H9 (cell line): ENCODE data around the gene APCDD1L. TPM values are rescaled to one million over a fixed set of nuclear protein-coding genes. Genes with fewer than 3 reads are reported as not detected.

Source experiments
- DNase-seq: peaks from one replicate; pipeline ENCODE4 v3.0.0-alpha.2; 2017
- H2AFZ ChIP-seq: one replicate; pipeline ENCODE4 v1.6.1; 2013; ENCODE audit warnings: mild to moderate bottlenecking, low read length, control low read depth, moderate library complexity
- H2AK5ac ChIP-seq: 2 replicates; pipeline ENCODE4 v1.6.1; 2013; ENCODE audit warnings: low read length, control low read depth, mixed read lengths; ENCODE audit not compliant: insufficient read length
- H2BK120ac ChIP-seq: one replicate; pipeline ENCODE4 v1.6.1; 2013; ENCODE audit warnings: low read depth, mild to moderate bottlenecking, low read length, control low read depth, inconsistent platforms; ENCODE audit not compliant: poor library complexity, severe bottlenecking
- H2BK12ac ChIP-seq: 2 replicates; pipeline ENCODE4 v1.6.1; 2013; ENCODE audit warnings: low read length, control low read depth, mixed read lengths, low read depth; ENCODE audit not compliant: insufficient read length
- H2BK15ac ChIP-seq: 2 replicates; pipeline ENCODE4 v1.6.1; 2013; ENCODE audit warnings: low read depth, low read length, control low read depth
- H2BK20ac ChIP-seq: one replicate; pipeline ENCODE4 v1.6.1; 2013; ENCODE audit warnings: low read depth, mild to moderate bottlenecking, low read length, control low read depth, inconsistent platforms; ENCODE audit not compliant: poor library complexity, severe bottlenecking
- H2BK5ac ChIP-seq: 2 replicates; pipeline ENCODE4 v1.6.1; 2013; ENCODE audit warnings: low read length, control low read depth, mixed read lengths; ENCODE audit not compliant: insufficient read length
- H3K14ac ChIP-seq: 2 replicates; pipeline ENCODE4 v1.6.1; 2013; ENCODE audit warnings: low read length, control low read depth; ENCODE audit not compliant: insufficient read depth
- H3K18ac ChIP-seq: 2 replicates; pipeline ENCODE4 v1.6.1; 2013; ENCODE audit warnings: low read depth, mild to moderate bottlenecking, mixed read lengths, low read length, control low read depth; ENCODE audit not compliant: insufficient read length
- H3K23ac ChIP-seq: 2 replicates; pipeline ENCODE4 v1.6.1; 2013; ENCODE audit warnings: low read length, control low read depth, mixed read lengths, low read depth; ENCODE audit not compliant: insufficient read length
- H3K23me2 ChIP-seq: 2 replicates; pipeline ENCODE4 v1.6.1; 2013; ENCODE audit warnings: low read depth, mild to moderate bottlenecking, mixed read lengths, low read length, control low read depth; ENCODE audit not compliant: insufficient read length, poor library complexity, severe bottlenecking
- H3K27ac ChIP-seq: 2 replicates; pipeline ENCODE4 v1.5.1; 2013; ENCODE audit warnings: low read length, control low read depth, mixed read lengths, low read depth; ENCODE audit not compliant: insufficient read length
- H3K27me3 ChIP-seq: 2 replicates; pipeline ENCODE4 v1.6.1; 2013; ENCODE audit warnings: low read length, control low read depth, inconsistent platforms; ENCODE audit not compliant: insufficient read depth
- H3K4ac ChIP-seq: 2 replicates; pipeline ENCODE4 v1.6.1; 2013; ENCODE audit warnings: low read depth, mild to moderate bottlenecking, control low read depth, inconsistent platforms, low read length, moderate library complexity
- H3K4me1 ChIP-seq: 2 replicates; pipeline ENCODE4 v1.6.1; 2013; ENCODE audit warnings: low read length, control low read depth, inconsistent platforms; ENCODE audit not compliant: insufficient read depth
- H3K4me2 ChIP-seq: 2 replicates; pipeline ENCODE4 v1.6.1; 2013; ENCODE audit warnings: low read length, control low read depth, mixed read lengths; ENCODE audit not compliant: insufficient read length, insufficient read depth
- H3K56ac ChIP-seq: 2 replicates; pipeline ENCODE4 v1.6.1; 2013; ENCODE audit warnings: low read depth, mild to moderate bottlenecking, mixed read lengths, low read length, control low read depth; ENCODE audit not compliant: insufficient read length
- H3K79me1 ChIP-seq: 2 replicates; pipeline ENCODE4 v1.6.1; 2013; ENCODE audit warnings: low read depth, mild to moderate bottlenecking, moderate library complexity, low read length, control low read depth, inconsistent platforms; ENCODE audit not compliant: insufficient read depth, poor library complexity, severe bottlenecking
- H3K79me2 ChIP-seq: 2 replicates; pipeline ENCODE4 v1.6.1; 2013; ENCODE audit warnings: low read length, control low read depth, inconsistent platforms; ENCODE audit not compliant: insufficient read depth
- H3K9ac ChIP-seq: 2 replicates; pipeline ENCODE4 v1.6.1; 2013; ENCODE audit warnings: low read length, control low read depth, mixed read lengths; ENCODE audit not compliant: insufficient read length; ENCODE audit errors: extremely low read depth
- H3K9me3 ChIP-seq: one replicate; pipeline ENCODE4 v1.6.1; 2013; ENCODE audit warnings: low read depth, low read length, inconsistent platforms; ENCODE audit not compliant: control insufficient read depth
- H3T11ph ChIP-seq: one replicate; pipeline ENCODE4 v1.6.1; 2013; ENCODE audit warnings: mild to moderate bottlenecking, low read length, control low read depth, inconsistent platforms
- H4K20me1 ChIP-seq: one replicate; pipeline ENCODE4 v1.6.1; 2013; ENCODE audit not compliant: control insufficient read depth, insufficient read length, insufficient read depth
- H4K5ac ChIP-seq: 2 replicates; pipeline ENCODE4 v1.6.1; 2013; ENCODE audit warnings: low read depth, mild to moderate bottlenecking, mixed read lengths, low read length, control low read depth; ENCODE audit not compliant: insufficient read length
- H4K8ac ChIP-seq: replicated peaks from 2 replicates; pipeline ENCODE4 v1.6.1; 2013; ENCODE audit warnings: low read length, control low read depth, mixed read lengths, low read depth; ENCODE audit not compliant: insufficient read length
- H4K91ac ChIP-seq: 2 replicates; pipeline ENCODE4 v1.6.1; 2013; ENCODE audit warnings: low read depth, mild to moderate bottlenecking, moderate library complexity, mixed read lengths, low read length, control low read depth; ENCODE audit not compliant: insufficient read length
- H3K27ac Mint-ChIP-seq, 3 experiments: 2 replicates in 2 of 3; 3 replicates in 1 of 3; pipeline ENCODE4 v1.8.0; 2020 to 2021; ENCODE audit warnings: mixed read lengths in 3 of 3, mild to moderate bottlenecking in 1 of 3, moderate library complexity in 1 of 3
- H3K27me3 Mint-ChIP-seq: 2 replicates; pipeline ENCODE4 v1.8.0; 2021; ENCODE audit warnings: low read depth, mild to moderate bottlenecking, moderate library complexity, mixed read lengths
- H3K36me3 Mint-ChIP-seq, 3 experiments: 2 replicates in 2 of 3; 3 replicates in 1 of 3; pipeline ENCODE4 v1.8.0; 2020 to 2021; ENCODE audit warnings: low read depth in 3 of 3, mixed read lengths in 3 of 3; ENCODE audit not compliant: insufficient read depth in 1 of 3
- H3K4me1 Mint-ChIP-seq, 2 experiments: 2 replicates each; pipeline ENCODE4 v1.8.0; 2020; ENCODE audit warnings: mixed read lengths in 2 of 2
- H3K4me3 Mint-ChIP-seq, 2 experiments: 2 replicates in 1 of 2; 3 replicates in 1 of 2; pipeline ENCODE4 v1.8.0; 2020 to 2021; ENCODE audit warnings: mild to moderate bottlenecking in 2 of 2, mixed read lengths in 2 of 2, moderate library complexity in 1 of 2
- H3K9me3 Mint-ChIP-seq, 2 experiments: 2 replicates in 1 of 2; 3 replicates in 1 of 2; pipeline ENCODE4 v1.8.0; 2020; ENCODE audit warnings: mild to moderate bottlenecking in 2 of 2, mixed read lengths in 2 of 2, moderate library complexity in 1 of 2
- CTCF ChIP-seq: fragments of 200-600 bp; sonication (generic); conservative IDR thresholded peaks from 3 replicates; pipeline ENCODE4 v1.8.0; 2021; ENCODE audit warnings: antibody characterized with exemption, mild to moderate bottlenecking
- WGBS: extraction: QIAGEN DNeasy Blood & Tissue Kit; methylation state at CpG from one replicate; pipeline ENCODE4 v1.1.7; 2013; ENCODE audit warnings: missing lambda C conversion rate, low lambda C conversion rate, mixed read lengths; ENCODE audit not compliant: insufficient read length; ENCODE audit errors: extremely low coverage; 5-methylcytosine and 5-hydroxymethylcytosine counted together
- total RNA-seq: library from RNA; stranded (reverse); gene quantifications from 2 replicates; pipeline ENCODE4 v1.2.1, GENCODE V29; 2021

APCDD1L gene
- total RNA-seq, 1 experiment from 2014 or later, result 0.68 TPM

- no CpG with 5 or more reads among the region's 9 CpGs for WGBS
- Histone ChIP-seq H3K4me1 (no peaks in the 10 kb centered on the region), H3K23me2 (no peaks in the 10 kb centered on the region), H2AK5ac (no peak overlapping the region), H3K27me3 (no peaks in the 10 kb centered on the region), H4K91ac (no peak overlapping the region), H4K20me1 (no peaks in the 10 kb centered on the region), H4K8ac (no peak overlapping the region), H3K9me3 (no peaks in the 10 kb centered on the region), H3T11ph (no peak overlapping the region), H3K23ac (no peak overlapping the region), H3K56ac (no peak overlapping the region), H2BK15ac (no peak overlapping the region), H2BK5ac (no peak overlapping the region), H3K14ac (no peak overlapping the region), H3K79me2 (no peaks in the 10 kb centered on the region), H3K18ac (no peak overlapping the region), H3K79me1 (no peaks in the 10 kb centered on the region), H3K27ac (no peak overlapping the region), H3K4ac (no peak overlapping the region), H3K4me2 (no peak overlapping the region), H2BK120ac (no peak overlapping the region), H3K9ac (no peak overlapping the region), H2BK20ac (no peak overlapping the region), H4K5ac (no peak overlapping the region), H2AFZ (no peak overlapping the region), H2BK12ac (no peak overlapping the region)
- H3K27ac Mint-ChIP-seq, result no peak overlapping the region; a peak in 1 of 7 replicates
- no peak for TF ChIP-seq CTCF
- H3K36me3 Mint-ChIP-seq, result peaks cover 0 to 16% (median 3%) of the 10 kb centered on the region in 3 experiments; a peak in 4 of 7 replicates
- no peak overlapping the region for H3K4me3 Mint-ChIP-seq
- H3K9me3 Mint-ChIP-seq, result peaks cover 7 to 21% of the 10 kb centered on the region in 2 experiments; a peak in 4 of 5 replicates
- peak; percentile 10 for DNase-seq
- peaks cover 10% of the 10 kb centered on the region for H3K27me3 Mint-ChIP-seq
- H3K4me1 Mint-ChIP-seq, result no peaks in the 10 kb centered on the region
Measured at GRCh38 chr20:58498470-58499068, 16.6 kb downstream of the APCDD1L start.
